ENCODE measurements around the gene SPG21.

The SPG21 gene

GRCh38 chr15:64934023-64934422 is 55.7 kb downstream of the SPG21 start:
- FAIRE-seq: no peak

- FAIRE-seq: no peak
These were observed 58.3 kb downstream of the SPG21 start for GRCh38 chr15:64931381-64931780.

GRCh38 chr15:64930778-64931371 is 58.8 kb downstream of the SPG21 start:
- FAIRE-seq: no peak

- FAIRE-seq: no peak
These were observed 59.6 kb downstream of the SPG21 start for GRCh38 chr15:64930019-64930652.

DNA sequence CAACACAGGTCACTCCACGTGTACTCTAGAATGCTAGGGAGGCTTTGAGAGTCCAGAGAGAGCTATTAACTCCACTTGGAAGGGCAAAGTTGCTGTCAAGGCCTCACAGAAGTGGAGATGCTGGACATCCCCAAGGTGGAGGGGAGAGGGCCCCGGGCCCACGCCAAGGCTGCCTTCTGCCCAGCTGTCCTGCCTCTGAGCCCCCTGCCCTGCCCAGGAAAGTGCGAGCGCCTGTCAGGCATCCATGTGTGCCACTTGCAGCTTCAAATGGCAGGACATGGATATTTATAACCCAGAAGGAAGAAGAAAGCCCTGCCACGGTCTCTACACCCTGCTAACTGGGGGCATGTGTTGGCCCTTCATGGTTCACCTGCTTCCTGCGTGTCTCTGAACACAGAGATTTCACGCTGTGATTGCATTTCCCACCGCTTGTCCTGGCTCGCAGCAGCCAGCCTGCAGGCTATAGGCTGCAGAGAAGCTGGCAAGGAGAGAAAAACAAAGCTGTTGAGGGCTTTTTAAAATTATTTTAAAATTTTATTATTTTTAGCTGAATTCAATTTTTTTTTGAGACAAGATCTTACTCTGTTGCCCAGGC is 61.0 kb downstream of the SPG21 start:
- FAIRE-seq: no peak

DNA sequence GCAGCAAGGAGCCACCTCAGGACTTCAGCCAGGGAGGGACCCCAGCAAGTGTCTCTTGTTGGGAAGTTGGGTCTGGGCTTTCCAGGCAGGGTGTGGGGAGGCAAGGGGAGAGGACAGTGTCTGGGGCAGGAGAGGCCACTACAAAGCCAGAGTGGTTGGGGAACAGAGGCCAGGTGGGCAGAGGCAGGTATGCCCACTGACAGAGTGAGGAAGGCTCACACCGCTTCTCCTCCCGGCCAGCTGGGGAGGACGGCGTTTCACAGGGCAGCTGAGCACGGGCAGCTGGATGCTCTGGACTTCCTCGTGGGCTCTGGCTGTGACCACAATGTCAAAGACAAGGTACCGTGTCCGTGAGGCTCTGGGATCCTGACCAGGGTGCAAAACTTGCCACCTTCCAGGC is 63.1 kb downstream of the SPG21 start:
- FAIRE-seq: no peak

GRCh38 chr15:64925335-64926330 is 64.1 kb downstream of the SPG21 start:
- no peak for FAIRE-seq

DNA sequence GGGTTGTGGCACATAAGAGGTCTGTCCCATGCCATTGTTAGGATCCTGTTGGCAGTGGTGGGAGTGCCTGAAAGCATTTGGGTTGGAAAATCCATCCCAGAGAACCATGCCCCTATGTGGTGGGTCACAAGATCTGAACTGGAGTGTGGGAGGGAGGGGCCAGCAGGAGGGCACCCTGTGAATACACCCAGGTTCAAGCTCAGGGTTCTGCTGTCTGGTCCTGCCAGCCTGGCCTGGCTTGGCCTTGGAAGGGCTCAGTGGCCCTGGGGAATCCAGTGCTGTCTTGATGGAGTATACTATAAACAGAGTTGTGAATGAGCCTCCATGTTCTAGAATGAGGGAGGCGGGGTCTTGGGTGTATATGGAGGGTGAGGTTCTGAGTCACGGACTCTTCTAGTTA is 66.2 kb downstream of the SPG21 start:
- no peak for FAIRE-seq

GRCh38 chr15:64921711-64922110 is 68.0 kb downstream of the SPG21 start:
- FAIRE-seq: no peak

- no peak for FAIRE-seq
These were observed 70.0 kb downstream of the SPG21 start for GRCh38 chr15:64919721-64920120.

GRCh38 chr15:64917211-64917610 is 72.5 kb downstream of the SPG21 start:
- no peak for FAIRE-seq

GRCh38 chr15:64916365-64916764 is 73.3 kb downstream of the SPG21 start:
- no peak for FAIRE-seq

DNA sequence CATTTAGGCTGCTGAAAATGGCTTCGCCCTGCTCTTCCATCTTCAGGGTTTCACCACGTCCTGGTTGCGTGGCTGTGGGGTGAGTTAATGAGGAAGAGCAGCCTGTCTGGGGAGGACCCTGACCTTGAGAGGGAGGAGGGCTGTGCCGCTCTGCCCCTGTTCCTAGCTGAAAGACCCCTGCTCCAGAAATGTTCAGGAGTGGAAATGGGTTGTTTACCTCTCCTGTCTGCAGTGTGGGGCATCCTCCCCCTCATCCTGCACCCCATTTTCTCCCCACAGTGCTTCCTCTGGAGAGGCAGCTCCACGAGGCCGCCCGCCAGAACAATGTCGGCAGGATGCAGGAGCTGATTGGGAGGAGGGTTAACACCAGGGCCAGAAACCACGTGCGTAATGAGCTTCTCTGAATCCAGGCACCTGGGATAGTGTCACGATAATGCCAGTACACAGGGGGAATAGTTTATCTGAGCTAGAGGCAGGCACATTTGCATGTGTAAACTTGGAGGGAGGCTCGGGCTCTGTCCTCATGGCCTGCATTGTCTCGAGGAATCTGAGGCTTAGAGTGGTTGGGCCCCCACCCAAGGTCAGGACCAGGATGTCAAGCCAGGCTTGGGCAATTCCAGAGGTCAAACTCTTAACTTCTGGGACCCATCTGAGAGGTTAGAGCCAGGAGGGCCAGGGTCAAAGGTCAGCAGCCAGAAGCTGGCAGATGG is 74.0 kb downstream of the SPG21 start:
- no peak for FAIRE-seq

All from endometrium (tissue), 2 donors.